Trophoblast cell (in vitro differentiated cells and primary cell): ENCODE measurements around the gene TCHP.

ENCODE experiments used
- DNase-seq, 2 donors: peaks; one replicate each; pipeline ENCODE4 v3.0.0-alpha.2; 2016
- H2AFZ ChIP-seq: 2 replicates; pipeline ENCODE4 v1.6.1; 2013; ENCODE audit warnings: low read length, moderate library complexity, mild to moderate bottlenecking; ENCODE audit not compliant: insufficient read depth, poor library complexity
- H2AK5ac ChIP-seq: 2 replicates; pipeline ENCODE4 v1.6.1; 2013; ENCODE audit warnings: mild to moderate bottlenecking, low read length
- H2BK120ac ChIP-seq: 2 replicates; pipeline ENCODE4 v1.6.1; 2013; ENCODE audit warnings: low read length, mild to moderate bottlenecking, moderate library complexity; ENCODE audit not compliant: insufficient read depth, poor library complexity
- H2BK12ac ChIP-seq: 2 replicates; pipeline ENCODE4 v1.6.1; 2013; ENCODE audit warnings: mild to moderate bottlenecking, low read length, moderate library complexity
- H2BK5ac ChIP-seq: 2 replicates; pipeline ENCODE4 v1.6.1; 2013; ENCODE audit warnings: low read length, low read depth, moderate library complexity, mild to moderate bottlenecking; ENCODE audit not compliant: poor library complexity
- H3K14ac ChIP-seq: 2 replicates; pipeline ENCODE4 v1.6.1; 2013; ENCODE audit warnings: mild to moderate bottlenecking, low read length
- H3K18ac ChIP-seq: 2 replicates; pipeline ENCODE4 v1.6.1; 2013; ENCODE audit warnings: mild to moderate bottlenecking, low read length
- H3K23ac ChIP-seq: 2 replicates; pipeline ENCODE4 v1.6.1; 2013; ENCODE audit warnings: low read length
- H3K27ac ChIP-seq: 2 replicates; pipeline ENCODE4 v1.5.1; 2013; ENCODE audit warnings: low read depth, mild to moderate bottlenecking, inconsistent platforms, low read length, moderate library complexity
- H3K27me3 ChIP-seq: 2 replicates; pipeline ENCODE4 v1.6.1; 2013; ENCODE audit warnings: inconsistent platforms, mild to moderate bottlenecking, low read length, moderate library complexity; ENCODE audit not compliant: insufficient read depth
- H3K36me3 ChIP-seq, 2 experiments: 1 replicate in 1 of 2; 2 replicates in 1 of 2; pipeline ENCODE4 v1.6.1; 2013; ENCODE audit warnings: low read length in 2 of 2, mild to moderate bottlenecking in 2 of 2, moderate library complexity in 1 of 2; ENCODE audit not compliant: insufficient read depth in 2 of 2, control insufficient read depth in 1 of 2
- H3K4ac ChIP-seq: 2 replicates; pipeline ENCODE4 v1.6.1; 2013; ENCODE audit warnings: low read depth, mild to moderate bottlenecking, low read length, moderate library complexity
- H3K4me1 ChIP-seq, 2 experiments: 1 replicate in 1 of 2; 2 replicates in 1 of 2; pipeline ENCODE4 v1.6.1; 2013; ENCODE audit warnings: low read length in 2 of 2, mild to moderate bottlenecking in 2 of 2, moderate library complexity in 1 of 2; ENCODE audit not compliant: insufficient read depth in 2 of 2, control insufficient read depth in 1 of 2
- H3K4me2 ChIP-seq: 2 replicates; pipeline ENCODE4 v1.6.1; 2013; ENCODE audit warnings: inconsistent platforms, mild to moderate bottlenecking, low read length, moderate library complexity
- H3K4me3 ChIP-seq: 2 replicates; pipeline ENCODE4 v1.5.1; 2013; ENCODE audit warnings: mild to moderate bottlenecking, low read depth, low read length, inconsistent platforms
- H3K79me1 ChIP-seq: one replicate; pipeline ENCODE4 v1.6.1; 2013; ENCODE audit warnings: low read length
- H3K79me2 ChIP-seq: 2 replicates; pipeline ENCODE4 v1.6.1; 2013; ENCODE audit warnings: low read length, mild to moderate bottlenecking; ENCODE audit not compliant: control insufficient read depth, insufficient read depth, poor library complexity
- H3K9ac ChIP-seq: 2 replicates; pipeline ENCODE4 v1.6.1; 2013; ENCODE audit warnings: mild to moderate bottlenecking, low read length
- H3K9me3 ChIP-seq: 2 replicates; pipeline ENCODE4 v1.6.1; 2013; ENCODE audit warnings: low read depth, mild to moderate bottlenecking, control low read depth, inconsistent platforms, low read length; ENCODE audit not compliant: insufficient read depth
- H4K12ac ChIP-seq: 2 replicates; pipeline ENCODE4 v1.6.1; 2013; ENCODE audit warnings: low read depth, mild to moderate bottlenecking, low read length, moderate library complexity
- H4K8ac ChIP-seq: 2 replicates; pipeline ENCODE4 v1.6.1; 2013; ENCODE audit warnings: low read depth, mild to moderate bottlenecking, low read length, moderate library complexity
- H4K91ac ChIP-seq: one replicate; pipeline ENCODE4 v1.6.1; 2013; ENCODE audit warnings: low read depth, mild to moderate bottlenecking, low read length, moderate library complexity
- WGBS: extraction: QIAGEN DNeasy Blood & Tissue Kit; methylation state at CpG from one replicate; pipeline ENCODE4 v1.1.7; 2013; ENCODE audit warnings: missing lambda C conversion rate; ENCODE audit not compliant: insufficient read length, insufficient coverage; ENCODE audit errors: extremely low coverage; 5-methylcytosine and 5-hydroxymethylcytosine counted together

Gene TCHP

GRCh38 chr12:109919456-109919855, 19.4 kb downstream of the TCHP start:
- Histone ChIP-seq H3K9ac (no peak overlapping the region), H3K79me1 (no peaks in the 10 kb centered on the region), H2BK12ac (no peak overlapping the region), H3K23ac (no peak overlapping the region), H2AK5ac (no peak overlapping the region), H4K8ac (no peak overlapping the region), H3K4me2 (no peak overlapping the region), H2BK5ac (no peak overlapping the region), H3K4me3 (no peak overlapping the region), H3K9me3 (no peaks in the 10 kb centered on the region), H3K4ac (no peak overlapping the region), H2BK120ac (no peak overlapping the region), H3K4me1 (no peaks in the 10 kb centered on the region), H3K27ac (no peak overlapping the region), H3K18ac (no peak overlapping the region), H3K79me2 (no peaks in the 10 kb centered on the region), H4K91ac (no peak overlapping the region), H2AFZ (no peak overlapping the region), H3K36me3 (peaks cover 24 to 28% of the 10 kb centered on the region in 2 experiments), H4K12ac (no peak overlapping the region), H3K27me3 (no peaks in the 10 kb centered on the region), H3K14ac (no peak overlapping the region)
- no CpG with 5 or more reads among the region's 10 CpGs for WGBS
- no peak for DNase-seq

GRCh38 chr12:109920261-109920780, 20.2 kb downstream of the TCHP start:
- H3K36me3 ChIP-seq, result peaks cover 15 to 19% of the 10 kb centered on the region in 2 experiments
- no peak overlapping the region for H3K4me2 ChIP-seq
- H3K4ac ChIP-seq, result no peak overlapping the region
- no peak overlapping the region for H3K18ac ChIP-seq
- H3K4me1 ChIP-seq, result no peaks in the 10 kb centered on the region
- H3K79me2 ChIP-seq, result no peaks in the 10 kb centered on the region
- no peak overlapping the region for H2BK5ac ChIP-seq
- H4K8ac ChIP-seq, result no peak overlapping the region
- H2AFZ ChIP-seq, result no peak overlapping the region
- H2BK120ac ChIP-seq, result no peak overlapping the region
- H2AK5ac ChIP-seq, result no peak overlapping the region
- no CpG with 5 or more reads among the region's 11 CpGs for WGBS
- H3K27ac ChIP-seq, result no peak overlapping the region
- H3K27me3 ChIP-seq, result no peaks in the 10 kb centered on the region
- DNase-seq, result no peak
- no peak overlapping the region for H3K14ac ChIP-seq
- no peak overlapping the region for H4K91ac ChIP-seq
- H2BK12ac ChIP-seq, result no peak overlapping the region
- H3K9me3 ChIP-seq, result no peaks in the 10 kb centered on the region
- no peak overlapping the region for H3K23ac ChIP-seq
- no peak overlapping the region for H3K4me3 ChIP-seq
- no peak overlapping the region for H4K12ac ChIP-seq
- H3K79me1 ChIP-seq, result no peaks in the 10 kb centered on the region
- H3K9ac ChIP-seq, result peak overlapping the region; percentile 30

GRCh38 chr12:109921982-109922381, 21.9 kb downstream of the TCHP start:
- H3K9ac ChIP-seq, result no peak overlapping the region
- no CpG with 5 or more reads among the region's 4 CpGs for WGBS
- no peak overlapping the region for H3K18ac ChIP-seq
- H3K79me1 ChIP-seq, result no peaks in the 10 kb centered on the region
- H2AFZ ChIP-seq, result no peak overlapping the region
- peaks cover 3 to 9% of the 10 kb centered on the region in 2 experiments for H3K36me3 ChIP-seq
- no peak overlapping the region for H3K27ac ChIP-seq
- H3K27me3 ChIP-seq, result no peaks in the 10 kb centered on the region
- H4K91ac ChIP-seq, result no peak overlapping the region
- H4K8ac ChIP-seq, result no peak overlapping the region
- H3K79me2 ChIP-seq, result no peaks in the 10 kb centered on the region
- H3K14ac ChIP-seq, result no peak overlapping the region
- no peak for DNase-seq
- no peak overlapping the region for H2AK5ac ChIP-seq
- no peak overlapping the region for H2BK12ac ChIP-seq
- H4K12ac ChIP-seq, result no peak overlapping the region
- H3K9me3 ChIP-seq, result no peaks in the 10 kb centered on the region
- H2BK5ac ChIP-seq, result no peak overlapping the region
- no peak overlapping the region for H3K23ac ChIP-seq
- H3K4ac ChIP-seq, result no peak overlapping the region
- no peaks in the 10 kb centered on the region for H3K4me1 ChIP-seq
- no peak overlapping the region for H2BK120ac ChIP-seq
- no peak overlapping the region for H3K4me3 ChIP-seq
- H3K4me2 ChIP-seq, result no peak overlapping the region

GRCh38 chr12:109923038-109923437, 23.0 kb downstream of the TCHP start:
- Histone ChIP-seq H3K4ac (no peak overlapping the region), H2BK5ac (no peak overlapping the region), H3K14ac (no peak overlapping the region), H4K8ac (no peak overlapping the region), H4K12ac (peak overlapping the region; percentile 82), H3K23ac (no peak overlapping the region), H4K91ac (no peak overlapping the region), H3K27ac (no peak overlapping the region), H3K9ac (no peak overlapping the region), H2AK5ac (no peak overlapping the region), H3K4me3 (no peak overlapping the region), H2BK120ac (no peak overlapping the region), H3K4me1 (no peaks in the 10 kb centered on the region), H3K4me2 (no peak overlapping the region), H3K79me2 (no peaks in the 10 kb centered on the region), H3K9me3 (no peaks in the 10 kb centered on the region), H3K79me1 (no peaks in the 10 kb centered on the region), H2BK12ac (no peak overlapping the region), H3K27me3 (no peaks in the 10 kb centered on the region), H2AFZ (no peak overlapping the region), H3K18ac (no peak overlapping the region), H3K36me3 (peaks cover 0 to 2% of the 10 kb centered on the region in 2 experiments)
- DNase-seq, result no peak
- WGBS, result no CpG with 5 or more reads among the region's 5 CpGs
